HEK293 (cell line): ENCODE measurements around the gene ICE2.
A peak's percentile ranks its signal among the peaks of the same experiment; 100 is the strongest.

ENCODE experiments used
- FEZF1 ChIP-seq: fragments of 450-650 bp; formaldehyde crosslinking; IDR thresholded peaks from 2 replicates; pipeline ENCODE4 v1.5.1; 2016; ENCODE audit warnings: missing biosample characterization, missing genetic modification characterization
- GLI4 ChIP-seq: fragments of 450-650 bp; formaldehyde crosslinking; IDR thresholded peaks from 2 replicates; pipeline ENCODE4 v1.5.1; 2016; ENCODE audit warnings: missing biosample characterization, missing genetic modification characterization
- PRDM10 ChIP-seq: fragments of 450-650 bp; formaldehyde crosslinking; IDR thresholded peaks from 2 replicates; pipeline ENCODE4 v1.5.1; 2016; ENCODE audit warnings: missing biosample characterization, missing genetic modification characterization
- PRDM6 ChIP-seq: fragments of 450-650 bp; formaldehyde crosslinking; IDR thresholded peaks from 2 replicates; pipeline ENCODE4 v1.5.1; 2017; ENCODE audit warnings: missing biosample characterization, missing genetic modification characterization
- REPIN1 ChIP-seq: fragments of 450-650 bp; formaldehyde crosslinking; IDR thresholded peaks from 2 replicates; pipeline ENCODE4 v1.5.1; 2017; ENCODE audit warnings: missing biosample characterization, missing genetic modification characterization, low read depth
- SALL2 ChIP-seq: fragments of 450-650 bp; formaldehyde crosslinking; IDR thresholded peaks from 2 replicates; pipeline ENCODE4 v1.5.0; 2017; ENCODE audit warnings: missing biosample characterization, mild to moderate bottlenecking, missing genetic modification characterization, borderline replicate concordance
- ZBTB17 ChIP-seq: fragments of 450-650 bp; formaldehyde crosslinking; IDR thresholded peaks from 2 replicates; pipeline ENCODE4 v1.5.1; 2016; ENCODE audit warnings: missing biosample characterization, missing genetic modification characterization
- ZBTB44 ChIP-seq: fragments of 450-650 bp; IDR thresholded peaks from 2 replicates; pipeline ENCODE4 v1.5.1; 2018; ENCODE audit warnings: missing biosample characterization, mild to moderate bottlenecking, missing genetic modification characterization
- ZBTB49 ChIP-seq: fragments of 450-650 bp; formaldehyde crosslinking; IDR thresholded peaks from 2 replicates; pipeline ENCODE4 v1.5.1; 2016; ENCODE audit warnings: missing biosample characterization, missing genetic modification characterization, low read depth
- ZNF10 ChIP-seq: fragments of 450-650 bp; formaldehyde crosslinking; IDR thresholded peaks from 2 replicates; pipeline ENCODE4 v1.5.1; 2017; ENCODE audit warnings: missing biosample characterization, missing genetic modification characterization
- ZNF274 ChIP-seq, 2 experiments: fragments of 200-500 bp in 1 of 2; fragments of 450-650 bp in 1 of 2; sonication (Bioruptor generic) in 1 of 2; formaldehyde crosslinking in 1 of 2; IDR thresholded peaks; 2 replicates each; pipeline versions ENCODE4 v1.5.1 to v1.6.1; 2014 to 2016; ENCODE audit warnings: borderline replicate concordance in 1 of 2, inconsistent platforms in 1 of 2, low read length in 1 of 2, missing biosample characterization in 1 of 2, missing genetic modification characterization in 1 of 2
- ZNF324 ChIP-seq: fragments of 450-650 bp; formaldehyde crosslinking; IDR thresholded peaks from 2 replicates; pipeline ENCODE4 v1.5.1; 2016; ENCODE audit warnings: missing biosample characterization, missing genetic modification characterization
- ZNF37A ChIP-seq: fragments of 450-650 bp; IDR thresholded peaks from 2 replicates; pipeline ENCODE4 v1.5.1; 2018; ENCODE audit warnings: missing biosample characterization, missing genetic modification characterization
- ZNF518A ChIP-seq: fragments of 450-650 bp; formaldehyde crosslinking; conservative IDR thresholded peaks from 2 replicates; pipeline ENCODE4 v1.5.1; 2016; ENCODE audit warnings: low read depth, missing biosample characterization, missing genetic modification characterization
- ZNF530 ChIP-seq: fragments of 450-650 bp; formaldehyde crosslinking; IDR thresholded peaks from 2 replicates; pipeline ENCODE4 v1.5.1; 2016; ENCODE audit warnings: low read depth, missing biosample characterization, missing genetic modification characterization
- ZNF76 ChIP-seq: fragments of 450-650 bp; formaldehyde crosslinking; IDR thresholded peaks from 2 replicates; pipeline ENCODE4; 2016; ENCODE audit warnings: low read depth, missing biosample characterization, missing genetic modification characterization, borderline replicate concordance
- TF ChIP-seq, protein P1 (sequence below): fragments of 450-650 bp; formaldehyde crosslinking; IDR thresholded peaks from 2 replicates; pipeline ENCODE4 v1.5.1; 2016; ENCODE audit warnings: missing biosample characterization, missing genetic modification characterization
- TF ChIP-seq, protein P2 (sequence below): fragments of 450-650 bp; formaldehyde crosslinking; IDR thresholded peaks from 2 replicates; pipeline ENCODE4 v1.5.1; 2016; ENCODE audit warnings: missing biosample characterization, missing genetic modification characterization

ICE2 gene

DNA sequence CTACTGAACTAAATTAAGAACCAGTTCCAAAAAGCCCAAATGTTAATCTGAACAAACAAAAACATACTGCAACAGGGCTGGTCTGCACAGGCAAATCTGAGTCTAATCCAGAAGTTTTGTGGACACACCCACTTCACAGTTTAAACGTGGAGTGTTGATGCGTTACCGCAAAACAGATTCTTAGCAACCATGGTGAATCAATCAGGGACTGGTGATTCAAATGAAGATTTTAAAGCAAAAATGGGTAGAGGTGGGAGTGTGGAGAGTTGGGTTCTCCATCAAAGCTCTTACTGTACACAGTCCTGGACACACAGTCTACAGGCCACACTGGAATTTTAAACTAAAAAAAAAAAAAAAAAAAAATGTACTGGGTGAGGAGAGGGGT, 86.3 kb downstream of the ICE2 start (continued):
- no peak for TF ChIP-seq ZBTB44 (tag by site-specific recombination)
- TF ChIP-seq FEZF1 (tag by site-specific recombination) = no peak
- TF ChIP-seq, protein P1, sequence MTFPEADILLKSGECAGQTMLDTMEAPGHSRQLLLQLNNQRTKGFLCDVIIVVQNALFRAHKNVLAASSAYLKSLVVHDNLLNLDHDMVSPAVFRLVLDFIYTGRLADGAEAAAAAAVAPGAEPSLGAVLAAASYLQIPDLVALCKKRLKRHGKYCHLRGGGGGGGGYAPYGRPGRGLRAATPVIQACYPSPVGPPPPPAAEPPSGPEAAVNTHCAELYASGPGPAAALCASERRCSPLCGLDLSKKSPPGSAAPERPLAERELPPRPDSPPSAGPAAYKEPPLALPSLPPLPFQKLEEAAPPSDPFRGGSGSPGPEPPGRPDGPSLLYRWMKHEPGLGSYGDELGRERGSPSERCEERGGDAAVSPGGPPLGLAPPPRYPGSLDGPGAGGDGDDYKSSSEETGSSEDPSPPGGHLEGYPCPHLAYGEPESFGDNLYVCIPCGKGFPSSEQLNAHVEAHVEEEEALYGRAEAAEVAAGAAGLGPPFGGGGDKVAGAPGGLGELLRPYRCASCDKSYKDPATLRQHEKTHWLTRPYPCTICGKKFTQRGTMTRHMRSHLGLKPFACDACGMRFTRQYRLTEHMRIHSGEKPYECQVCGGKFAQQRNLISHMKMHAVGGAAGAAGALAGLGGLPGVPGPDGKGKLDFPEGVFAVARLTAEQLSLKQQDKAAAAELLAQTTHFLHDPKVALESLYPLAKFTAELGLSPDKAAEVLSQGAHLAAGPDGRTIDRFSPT = no peak
- TF ChIP-seq PRDM10 (tag by site-specific recombination) = no peak
- TF ChIP-seq SALL2 = no peak
- TF ChIP-seq ZNF530 (tag by site-specific recombination) = no peak
- no peak for TF ChIP-seq ZNF518A (tag by site-specific recombination)
- no peak for TF ChIP-seq ZNF274 (IDR thresholded peaks at IDR 0.05; ENCODE audit: low read length)
- TF ChIP-seq ZNF274 (tag by site-specific recombination; IDR thresholded peaks at IDR 0.05; ENCODE audit: borderline replicate concordance) = no peak
- no peak for TF ChIP-seq GLI4 (tag by site-specific recombination)
- TF ChIP-seq ZNF10 (tag by site-specific recombination) = no peak
- TF ChIP-seq ZBTB17 (tag by site-specific recombination) = no peak
- TF ChIP-seq ZNF37A (tag by site-specific recombination) = no peak
- no peak for TF ChIP-seq ZNF324
- TF ChIP-seq, protein P2, sequence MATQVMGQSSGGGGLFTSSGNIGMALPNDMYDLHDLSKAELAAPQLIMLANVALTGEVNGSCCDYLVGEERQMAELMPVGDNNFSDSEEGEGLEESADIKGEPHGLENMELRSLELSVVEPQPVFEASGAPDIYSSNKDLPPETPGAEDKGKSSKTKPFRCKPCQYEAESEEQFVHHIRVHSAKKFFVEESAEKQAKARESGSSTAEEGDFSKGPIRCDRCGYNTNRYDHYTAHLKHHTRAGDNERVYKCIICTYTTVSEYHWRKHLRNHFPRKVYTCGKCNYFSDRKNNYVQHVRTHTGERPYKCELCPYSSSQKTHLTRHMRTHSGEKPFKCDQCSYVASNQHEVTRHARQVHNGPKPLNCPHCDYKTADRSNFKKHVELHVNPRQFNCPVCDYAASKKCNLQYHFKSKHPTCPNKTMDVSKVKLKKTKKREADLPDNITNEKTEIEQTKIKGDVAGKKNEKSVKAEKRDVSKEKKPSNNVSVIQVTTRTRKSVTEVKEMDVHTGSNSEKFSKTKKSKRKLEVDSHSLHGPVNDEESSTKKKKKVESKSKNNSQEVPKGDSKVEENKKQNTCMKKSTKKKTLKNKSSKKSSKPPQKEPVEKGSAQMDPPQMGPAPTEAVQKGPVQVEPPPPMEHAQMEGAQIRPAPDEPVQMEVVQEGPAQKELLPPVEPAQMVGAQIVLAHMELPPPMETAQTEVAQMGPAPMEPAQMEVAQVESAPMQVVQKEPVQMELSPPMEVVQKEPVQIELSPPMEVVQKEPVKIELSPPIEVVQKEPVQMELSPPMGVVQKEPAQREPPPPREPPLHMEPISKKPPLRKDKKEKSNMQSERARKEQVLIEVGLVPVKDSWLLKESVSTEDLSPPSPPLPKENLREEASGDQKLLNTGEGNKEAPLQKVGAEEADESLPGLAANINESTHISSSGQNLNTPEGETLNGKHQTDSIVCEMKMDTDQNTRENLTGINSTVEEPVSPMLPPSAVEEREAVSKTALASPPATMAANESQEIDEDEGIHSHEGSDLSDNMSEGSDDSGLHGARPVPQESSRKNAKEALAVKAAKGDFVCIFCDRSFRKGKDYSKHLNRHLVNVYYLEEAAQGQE (tag by site-specific recombination) = no peak
- TF ChIP-seq ZBTB49 (tag by site-specific recombination) = no peak
- TF ChIP-seq REPIN1 (tag by site-specific recombination) = no peak
- TF ChIP-seq PRDM6 (tag by site-specific recombination) = peak; percentile 26; the same call in 1 of the 2 replicates
- TF ChIP-seq ZNF76 (tag by site-specific recombination) = no peak
